VCaP (cell line): ENCODE measurements around the gene PAF1.
A peak's percentile ranks its signal among the peaks of the same experiment; 100 is the strongest.

ENCODE experiments used
- H3K27ac ChIP-seq: fragments of 450-650 bp; 2 replicates; pipeline ENCODE4 v1.5.1; 2017
- CTCF ChIP-seq: fragments of 450-650 bp; conservative IDR thresholded peaks from 2 replicates; pipeline ENCODE4 v1.5.1; 2017; ENCODE audit warnings: mild to moderate bottlenecking, moderate library complexity

PAF1 gene

GRCh38 chr19:39390751-39391437 is at the start of gene PAF1, which contains the start of gene MED29:
PAF1 (minus strand) TSS chr19:39391106; CDS start chr19:39390864, 242 bp downstream.
MED29 (plus strand) TSS chr19:39391378; CDS start chr19:39391423, 45 bp downstream.
- TF ChIP-seq CTCF = peak; percentile 32; the same call in 1 of the 2 replicates
- H3K27ac ChIP-seq = peak within 1 kb of the TSS; percentile 96

GRCh38 chr19:39438270-39438934 is 47.5 kb upstream of the PAF1 start:
- TF ChIP-seq CTCF = no peak
- H3K27ac ChIP-seq = no peak overlapping the region

GRCh38 chr19:39436350-39436716 is 45.4 kb upstream of the PAF1 start:
- peak overlapping the region; percentile 95 for H3K27ac ChIP-seq
- TF ChIP-seq CTCF = no peak

GRCh38 chr19:39435499-39436349 is 44.8 kb upstream of the PAF1 start, which contains the start of gene RPS16:
RPS16 (minus strand) TSS chr19:39435949; CDS start chr19:39435895, 54 bp downstream.
- H3K27ac ChIP-seq = peak within 1 kb of the TSS; percentile 95
- no peak for TF ChIP-seq CTCF

- no peak for TF ChIP-seq CTCF
Measured at GRCh38 chr19:39434123-39435076, 43.5 kb upstream of the PAF1 start.

GRCh38 chr19:39433480-39434079 is 42.7 kb upstream of the PAF1 start:
- peak overlapping the region; percentile 95; the same call in 1 of the 2 replicates for H3K27ac ChIP-seq
- no peak for TF ChIP-seq CTCF

More at GRCh38 chr19:39434123-39435076, 43.5 kb upstream of the PAF1 start:
- H3K27ac ChIP-seq = peak overlapping the region; percentile 95
